ENCODE data around the gene PURB.

GRCh38 chr7:44846816-44847508 lies 38.4 kb downstream of the PURB start:
- TF ChIP-seq CEBPB (IDR thresholded peaks at IDR 0.05; ENCODE audit: low read depth, low read length) (no peak), RFX5 (IDR thresholded peaks at IDR 0.05; ENCODE audit: low read depth, low read length) (no peak), CTCF (conservative IDR thresholded peaks at IDR 0.05; ENCODE audit: low read depth, low read length) (no peak), POLR2A (IDR thresholded peaks at IDR 0.05; ENCODE audit: low read depth, low read length) (no peak)
